OCI-LY1 (cell line): ENCODE data around the gene FEZ2.

Source experiments
- EZH2 ChIP-seq: fragments of 200-600 bp; sonication (generic), shearing (Covaris generic); IDR thresholded peaks from 2 replicates; pipeline ENCODE4 v1.8.0; 2017; ENCODE audit warnings: borderline replicate concordance, mixed run types, mild to moderate bottlenecking, antibody characterized with exemption, low read length, moderate library complexity, mixed read lengths
- TF ChIP-seq, protein P1 (sequence below): fragments of 200-600 bp; sonication (generic), shearing (Covaris generic); IDR thresholded peaks from 2 replicates; pipeline ENCODE4 v1.5.1; 2017; ENCODE audit warnings: mild to moderate bottlenecking, antibody characterized with exemption, low read length, moderate library complexity, mixed read lengths

GRCh38 chr2:36539631-36540030, 58.3 kb downstream of the FEZ2 start:
- TF ChIP-seq, protein P1, sequence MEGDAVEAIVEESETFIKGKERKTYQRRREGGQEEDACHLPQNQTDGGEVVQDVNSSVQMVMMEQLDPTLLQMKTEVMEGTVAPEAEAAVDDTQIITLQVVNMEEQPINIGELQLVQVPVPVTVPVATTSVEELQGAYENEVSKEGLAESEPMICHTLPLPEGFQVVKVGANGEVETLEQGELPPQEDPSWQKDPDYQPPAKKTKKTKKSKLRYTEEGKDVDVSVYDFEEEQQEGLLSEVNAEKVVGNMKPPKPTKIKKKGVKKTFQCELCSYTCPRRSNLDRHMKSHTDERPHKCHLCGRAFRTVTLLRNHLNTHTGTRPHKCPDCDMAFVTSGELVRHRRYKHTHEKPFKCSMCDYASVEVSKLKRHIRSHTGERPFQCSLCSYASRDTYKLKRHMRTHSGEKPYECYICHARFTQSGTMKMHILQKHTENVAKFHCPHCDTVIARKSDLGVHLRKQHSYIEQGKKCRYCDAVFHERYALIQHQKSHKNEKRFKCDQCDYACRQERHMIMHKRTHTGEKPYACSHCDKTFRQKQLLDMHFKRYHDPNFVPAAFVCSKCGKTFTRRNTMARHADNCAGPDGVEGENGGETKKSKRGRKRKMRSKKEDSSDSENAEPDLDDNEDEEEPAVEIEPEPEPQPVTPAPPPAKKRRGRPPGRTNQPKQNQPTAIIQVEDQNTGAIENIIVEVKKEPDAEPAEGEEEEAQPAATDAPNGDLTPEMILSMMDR: no peak
- no peak for TF ChIP-seq EZH2
